Astrocyte (in vitro differentiated cells and primary cell): ENCODE measurements around the gene MMP12. TPM values are rescaled to one million over a fixed set of nuclear protein-coding genes. Genes with fewer than 3 reads are reported as not detected.

Experiments
- DNase-seq: peaks from one replicate; pipeline ENCODE4 v3.0.0-alpha.2; 2010; ENCODE audit warnings: low read depth
- FAIRE-seq: peaks from 2 replicates; lab custom pipeline; 2011; peaks lifted over from hg19 to GRCh38; lab: Jason Lieb, UNC
- H2AFZ ChIP-seq: 2 replicates; pipeline ENCODE4 v1.6.0; 2012; ENCODE audit warnings: low read depth, low read length, inconsistent platforms
- H3K27ac ChIP-seq: 2 replicates; pipeline ENCODE4 v1.5.1; 2011; ENCODE audit warnings: low read depth, low read length, inconsistent platforms
- H3K27me3 ChIP-seq: 2 replicates; pipeline ENCODE4 v1.6.0; 2011; ENCODE audit warnings: low read length, inconsistent platforms; ENCODE audit not compliant: insufficient read depth
- H3K36me3 ChIP-seq: 2 replicates; pipeline ENCODE4 v1.5.1; 2011; ENCODE audit warnings: low read length, inconsistent platforms; ENCODE audit not compliant: insufficient read depth
- H3K4me1 ChIP-seq: 2 replicates; pipeline ENCODE4 v1.5.1; 2011; ENCODE audit warnings: low read length, inconsistent platforms; ENCODE audit not compliant: insufficient read depth
- H3K4me2 ChIP-seq: 2 replicates; pipeline ENCODE4 v1.6.0; 2012; ENCODE audit warnings: low read length, inconsistent platforms
- H3K4me3 ChIP-seq: 2 replicates; pipeline ENCODE4 v1.5.1; 2011; ENCODE audit warnings: low read depth, mild to moderate bottlenecking, low read length, inconsistent platforms; ENCODE audit not compliant: insufficient read depth
- H3K79me2 ChIP-seq: 2 replicates; pipeline ENCODE4 v1.6.0; 2012; ENCODE audit warnings: mild to moderate bottlenecking, low read length, inconsistent platforms; ENCODE audit not compliant: insufficient read depth
- H3K9ac ChIP-seq: 2 replicates; pipeline ENCODE4 v1.6.0; 2012; ENCODE audit warnings: mild to moderate bottlenecking, low read length, inconsistent platforms
- H3K9me3 ChIP-seq: 2 replicates; pipeline ENCODE4 v1.5.1; 2012; ENCODE audit warnings: low read depth, mild to moderate bottlenecking, low read length, inconsistent platforms; ENCODE audit not compliant: insufficient read depth
- H4K20me1 ChIP-seq: 2 replicates; pipeline ENCODE4 v1.6.0; 2012; ENCODE audit warnings: low read length, inconsistent platforms; ENCODE audit not compliant: insufficient read depth
- H3K27ac Mint-ChIP-seq: one replicate; pipeline ENCODE4 v1.8.0; 2021; ENCODE audit warnings: mild to moderate bottlenecking, mixed read lengths; ENCODE audit not compliant: unreplicated experiment
- H3K27me3 Mint-ChIP-seq: one replicate; pipeline ENCODE4 v1.8.0; 2021; ENCODE audit warnings: low read depth, mixed read lengths; ENCODE audit not compliant: unreplicated experiment
- H3K36me3 Mint-ChIP-seq: one replicate; pipeline ENCODE4 v1.8.0; 2021; ENCODE audit warnings: low read depth, mixed read lengths; ENCODE audit not compliant: unreplicated experiment
- H3K4me1 Mint-ChIP-seq: one replicate; pipeline ENCODE4 v1.8.0; 2021; ENCODE audit warnings: low read depth, mixed read lengths; ENCODE audit not compliant: unreplicated experiment
- H3K4me3 Mint-ChIP-seq: one replicate; pipeline ENCODE4 v1.8.0; 2021; ENCODE audit warnings: mild to moderate bottlenecking, moderate library complexity, mixed read lengths; ENCODE audit not compliant: unreplicated experiment
- H3K9me3 Mint-ChIP-seq: one replicate; pipeline ENCODE4 v1.8.0; 2021; ENCODE audit warnings: mild to moderate bottlenecking, mixed read lengths; ENCODE audit not compliant: unreplicated experiment
- EZH2 ChIP-seq: IDR thresholded peaks from 2 replicates; pipeline ENCODE4 v1.6.1; 2012; ENCODE audit warnings: mild to moderate bottlenecking, low read length, inconsistent platforms; ENCODE audit not compliant: insufficient read depth
- total RNA-seq: library from RNA; stranded (reverse); gene quantifications from 2 replicates; pipeline ENCODE4 v1.2.1, GENCODE V29; 2021
- TF ChIP-seq, protein P1 (sequence below): IDR thresholded peaks from 2 replicates; pipeline ENCODE4 v1.5.1; 2011; ENCODE audit warnings: low read depth, mild to moderate bottlenecking, inconsistent platforms, low read length, moderate library complexity; ENCODE audit not compliant: insufficient read depth

Gene MMP12
- total RNA-seq, 1 donor from 2014 or later = not detected

DNA sequence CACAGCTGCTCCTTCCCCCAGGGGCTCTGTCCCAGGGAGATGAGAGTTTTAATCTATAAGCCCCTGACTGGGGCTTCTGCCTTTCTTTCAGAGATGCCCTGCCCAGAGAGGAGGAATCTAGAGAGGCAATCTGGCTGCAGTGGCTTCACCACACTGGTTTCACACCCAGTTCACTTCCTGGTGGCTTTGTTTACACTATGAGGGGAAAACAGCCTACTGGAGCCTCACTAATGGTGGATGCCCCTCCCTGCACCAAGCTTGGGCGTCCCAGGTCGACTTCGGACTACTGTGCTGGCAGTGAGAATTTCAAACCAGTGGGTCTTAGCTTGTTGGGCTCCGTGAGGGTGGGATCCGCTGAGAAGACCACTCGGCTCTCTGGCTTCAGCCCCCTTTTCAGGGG is 55.3 kb downstream of the MMP12 start:
- FAIRE-seq (no peak), DNase-seq (no peak)

DNA sequence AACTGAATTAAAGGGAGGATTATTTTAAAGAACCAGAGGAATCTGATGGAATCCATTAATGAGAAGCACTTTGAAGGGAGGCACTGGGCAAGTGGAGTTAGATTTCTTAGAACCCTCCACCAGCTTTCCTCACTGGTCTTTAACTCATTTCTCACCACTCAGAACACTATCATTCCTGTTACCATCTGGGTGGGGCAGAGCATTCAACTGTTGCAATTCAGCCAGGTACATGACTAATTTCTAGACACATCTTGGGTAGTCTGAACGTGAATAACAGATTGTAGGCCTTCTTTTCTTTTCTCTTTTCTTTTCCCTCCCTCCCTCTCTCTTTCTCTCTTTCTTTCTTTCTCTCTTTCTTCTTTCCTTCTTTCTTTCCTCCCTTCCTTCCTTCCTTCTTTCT is 61.3 kb downstream of the MMP12 start:
- H3K36me3 Mint-ChIP-seq = peaks cover 3% of the 10 kb centered on the region
- no peak for FAIRE-seq
- no peaks in the 10 kb centered on the region for H3K27me3 ChIP-seq

More for the DNA sequence above, 55.3 kb downstream of the MMP12 start:
- Histone ChIP-seq H3K79me2 (no peaks in the 10 kb centered on the region), H3K4me3 (no peak overlapping the region), H3K36me3 (no peaks in the 10 kb centered on the region), H3K9ac (no peak overlapping the region), H3K9me3 (no peaks in the 10 kb centered on the region), H2AFZ (no peak overlapping the region), H3K27ac (no peak overlapping the region), H3K27me3 (no peaks in the 10 kb centered on the region), H3K4me1 (no peaks in the 10 kb centered on the region), H3K4me2 (no peak overlapping the region), H4K20me1 (no peaks in the 10 kb centered on the region)
- no peaks in the 10 kb centered on the region for H3K4me1 Mint-ChIP-seq
- H3K27ac Mint-ChIP-seq = no peak overlapping the region
- TF ChIP-seq EZH2 = no peak
- TF ChIP-seq, protein P1, sequence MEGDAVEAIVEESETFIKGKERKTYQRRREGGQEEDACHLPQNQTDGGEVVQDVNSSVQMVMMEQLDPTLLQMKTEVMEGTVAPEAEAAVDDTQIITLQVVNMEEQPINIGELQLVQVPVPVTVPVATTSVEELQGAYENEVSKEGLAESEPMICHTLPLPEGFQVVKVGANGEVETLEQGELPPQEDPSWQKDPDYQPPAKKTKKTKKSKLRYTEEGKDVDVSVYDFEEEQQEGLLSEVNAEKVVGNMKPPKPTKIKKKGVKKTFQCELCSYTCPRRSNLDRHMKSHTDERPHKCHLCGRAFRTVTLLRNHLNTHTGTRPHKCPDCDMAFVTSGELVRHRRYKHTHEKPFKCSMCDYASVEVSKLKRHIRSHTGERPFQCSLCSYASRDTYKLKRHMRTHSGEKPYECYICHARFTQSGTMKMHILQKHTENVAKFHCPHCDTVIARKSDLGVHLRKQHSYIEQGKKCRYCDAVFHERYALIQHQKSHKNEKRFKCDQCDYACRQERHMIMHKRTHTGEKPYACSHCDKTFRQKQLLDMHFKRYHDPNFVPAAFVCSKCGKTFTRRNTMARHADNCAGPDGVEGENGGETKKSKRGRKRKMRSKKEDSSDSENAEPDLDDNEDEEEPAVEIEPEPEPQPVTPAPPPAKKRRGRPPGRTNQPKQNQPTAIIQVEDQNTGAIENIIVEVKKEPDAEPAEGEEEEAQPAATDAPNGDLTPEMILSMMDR = no peak
- H3K36me3 Mint-ChIP-seq = peaks cover 3% of the 10 kb centered on the region
- H3K4me3 Mint-ChIP-seq = no peak overlapping the region
- peaks cover 9% of the 10 kb centered on the region for H3K9me3 Mint-ChIP-seq
- H3K27me3 Mint-ChIP-seq = no peaks in the 10 kb centered on the region

More for the DNA sequence above, 61.3 kb downstream of the MMP12 start:
- Histone ChIP-seq H3K79me2 (no peaks in the 10 kb centered on the region), H3K4me2 (no peak overlapping the region), H3K27ac (no peak overlapping the region), H3K4me1 (no peaks in the 10 kb centered on the region), H3K9me3 (no peaks in the 10 kb centered on the region), H3K36me3 (no peaks in the 10 kb centered on the region), H3K9ac (no peak overlapping the region), H4K20me1 (no peaks in the 10 kb centered on the region), H2AFZ (no peak overlapping the region), H3K4me3 (no peak overlapping the region)
- Mint-ChIP-seq H3K27ac (no peak overlapping the region), H3K27me3 (no peaks in the 10 kb centered on the region), H3K4me3 (no peak overlapping the region), H3K4me1 (peaks cover 2% of the 10 kb centered on the region), H3K9me3 (peaks cover 12% of the 10 kb centered on the region)
- DNase-seq = no peak
- TF ChIP-seq EZH2 = no peak
- TF ChIP-seq, protein P1 = no peak

Other genes starting within 250 kb of the MMP12 start
- gene MMP20, start 249.7 kb downstream of the MMP12 start, total RNA-seq = not detected in 2 replicates
- not detected in 2 replicates for gene MMP27, start 169.2 kb downstream of the MMP12 start, total RNA-seq
- not detected in 2 replicates for gene MMP8, start 150.0 kb downstream of the MMP12 start, total RNA-seq
- 1.1 and 1.2 TPM in 2 replicates for gene MMP10, start 94.4 kb downstream of the MMP12 start, total RNA-seq
- 0.38 and 0.64 TPM in 2 replicates for gene MMP1, start 76.8 kb downstream of the MMP12 start, total RNA-seq
- not detected in 2 replicates for gene MMP3, start 31.4 kb downstream of the MMP12 start, total RNA-seq
- 1.2 and 3.9 TPM in 2 replicates for gene MMP13, start 80.8 kb upstream of the MMP12 start, total RNA-seq
- gene DCUN1D5, start 217.2 kb upstream of the MMP12 start, total RNA-seq = 63.9 and 67.7 TPM in 2 replicates
- 17.2 and 20.9 TPM in 2 replicates for gene DYNC2H1, start 234.4 kb upstream of the MMP12 start, total RNA-seq